ENCODE data around the gene OR10H4.
"Not testable (repeated sequence)": the region's sequence is repeated elsewhere in the genome, so short reads cannot be mapped to it uniquely, and the experiment has no call there.

OR10H4 gene

DNA sequence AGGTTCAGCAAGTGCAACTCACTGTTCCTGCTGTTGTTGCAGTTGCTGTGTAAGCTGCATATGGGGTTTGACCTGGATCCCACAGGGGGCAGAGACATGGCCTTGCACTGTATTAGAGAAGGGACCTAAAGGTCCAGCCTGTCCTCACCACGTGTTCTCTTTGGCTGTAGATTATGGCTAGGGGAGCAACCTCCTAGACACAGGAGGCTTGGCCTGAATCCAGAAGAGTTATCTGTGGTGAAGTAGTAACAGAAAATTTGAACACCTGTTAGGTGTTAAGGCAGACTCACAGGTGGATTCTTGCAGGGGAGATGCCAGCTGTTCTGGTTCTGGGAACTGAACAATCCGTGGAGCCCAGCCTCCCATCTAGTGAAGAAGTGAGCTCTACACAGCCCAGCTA lies 11.0 kb upstream of the OR10H4 start:
- no peak for DNase-seq (ENCODE audit: low read depth in 2 of 2)

DNA sequence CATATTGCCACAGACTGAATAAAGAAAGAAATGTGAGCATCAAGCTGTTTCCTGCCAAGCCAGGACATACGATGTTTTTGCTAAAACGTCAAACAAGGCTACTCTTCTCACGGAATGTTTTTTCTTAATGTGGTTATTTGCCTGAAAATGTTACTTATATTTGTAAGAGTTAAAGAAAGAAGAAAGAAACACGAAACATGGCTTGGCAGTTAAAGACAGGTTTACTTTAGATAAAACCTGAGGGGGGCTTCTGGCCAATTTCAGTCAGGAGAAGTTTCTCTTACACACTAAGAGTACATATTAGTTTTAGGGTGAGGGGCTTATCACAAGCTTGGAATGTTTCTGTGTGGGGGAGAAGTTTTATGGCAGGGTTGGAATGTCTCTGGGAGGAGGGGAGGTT lies 4.4 kb upstream of the OR10H4 start:
- DNase-seq (ENCODE audit: low read depth in 2 of 2), result no peak

DNA sequence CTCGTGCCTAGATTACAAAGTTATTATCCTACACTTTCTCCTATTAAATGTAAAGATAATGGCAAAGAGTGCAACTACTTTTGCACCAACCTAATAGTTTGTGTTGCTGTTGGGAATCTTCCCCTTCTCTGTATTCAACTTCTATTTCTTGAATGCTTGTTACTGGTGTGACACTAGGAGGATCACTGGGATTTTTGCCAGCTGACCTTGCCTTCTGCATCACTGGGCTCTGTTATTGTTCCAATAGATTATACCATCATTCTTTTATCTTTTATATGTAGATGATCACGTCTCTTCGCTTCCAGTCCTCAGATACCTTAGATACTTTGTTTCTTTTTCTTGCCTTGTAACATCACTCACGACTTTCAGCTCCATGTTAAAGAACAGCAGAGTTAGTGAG lies 3.5 kb upstream of the OR10H4 start:
- DNase-seq (ENCODE audit: low read depth in 2 of 2), result no peak

DNA sequence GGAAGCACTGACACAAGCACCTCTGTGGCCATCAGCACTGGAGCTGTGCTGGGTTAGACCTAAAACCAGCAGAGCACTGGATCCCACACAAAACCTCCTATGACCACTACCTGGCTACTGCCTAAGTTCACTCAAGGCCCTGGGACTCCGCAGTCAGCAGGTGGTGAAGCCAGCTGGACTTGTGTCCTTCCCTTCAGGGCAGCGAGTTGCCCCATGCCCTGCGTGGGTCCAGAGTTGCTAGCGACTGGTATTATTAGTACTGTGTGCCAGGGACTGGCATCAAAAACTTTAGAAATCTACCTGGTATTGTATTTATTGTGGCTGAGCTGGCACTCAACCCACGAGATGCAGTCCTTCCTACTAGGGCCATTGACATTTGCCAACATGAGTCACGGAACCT lies 6.0 kb downstream of the OR10H4 start:
- no peak for DNase-seq (ENCODE audit: low read depth in 2 of 2)

DNA sequence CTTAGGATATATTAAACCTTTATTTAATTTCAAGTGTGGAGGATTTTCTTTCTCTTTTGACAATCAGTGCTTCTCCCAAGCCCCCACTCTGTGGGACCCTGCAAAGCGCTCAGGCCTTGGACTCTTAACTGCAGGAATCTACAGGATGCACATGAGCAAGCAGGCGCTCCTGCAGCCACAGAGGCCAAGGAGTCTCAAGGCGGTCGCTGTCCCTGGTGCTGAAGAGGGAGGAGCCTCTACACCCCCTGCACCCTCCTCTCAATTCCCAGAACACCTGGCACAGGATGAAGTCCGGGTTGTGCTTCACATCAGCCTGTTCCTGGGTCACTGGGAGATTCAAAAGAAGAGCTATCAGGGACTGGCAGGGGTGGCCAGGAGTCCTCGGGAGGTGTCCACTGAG lies 13.5 kb downstream of the OR10H4 start:
- no peak for DNase-seq (ENCODE audit: low read depth in 2 of 2)

DNA sequence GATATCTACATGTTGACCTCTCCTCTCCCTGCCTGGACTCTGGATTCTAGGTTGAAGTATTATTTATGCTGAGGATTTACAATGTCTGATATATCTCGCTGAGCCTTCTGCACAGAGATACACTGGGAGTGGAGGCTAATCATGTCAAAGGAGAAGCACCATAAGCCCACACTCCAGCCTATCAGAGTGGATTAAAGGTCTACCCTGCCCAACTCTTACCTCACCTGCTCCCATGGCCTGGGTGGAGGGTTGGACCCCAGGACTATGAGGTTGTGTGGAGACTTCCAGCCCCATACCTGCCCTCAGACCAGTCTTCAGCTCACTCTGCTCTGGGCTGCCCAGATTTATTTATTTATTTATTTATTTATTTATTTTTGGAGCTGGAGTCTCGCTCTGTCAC lies 15.4 kb downstream of the OR10H4 start:
- DNase-seq (ENCODE audit: low read depth in 2 of 2), result no peak

DNA sequence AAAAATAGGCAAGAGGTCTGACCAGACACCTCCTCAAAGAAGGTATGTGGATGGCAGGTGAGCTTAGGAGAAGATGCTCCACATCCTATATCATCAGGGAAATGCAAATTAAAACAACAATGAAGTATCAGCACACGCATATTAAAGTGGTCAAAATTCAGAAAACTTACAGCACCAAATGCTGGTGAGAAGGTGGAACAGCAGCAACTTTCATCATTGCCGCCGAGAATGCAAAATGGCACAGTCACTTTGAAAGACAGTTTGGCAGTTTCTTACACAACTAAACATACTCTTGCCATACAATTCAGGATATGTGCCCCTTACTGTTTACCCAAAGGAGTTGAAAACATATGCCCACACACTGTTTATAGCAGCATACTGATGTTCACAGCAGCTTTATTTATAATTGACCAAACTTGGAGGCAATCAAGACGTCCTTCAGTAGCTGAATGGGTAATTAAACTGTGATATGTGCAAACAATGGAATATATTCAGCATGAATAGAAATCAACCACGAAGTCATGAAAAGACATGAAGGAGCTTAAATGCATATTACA lies 22.5 kb downstream of the OR10H4 start:
- DNase-seq (ENCODE audit: low read depth in 2 of 2), result no peak

DNA sequence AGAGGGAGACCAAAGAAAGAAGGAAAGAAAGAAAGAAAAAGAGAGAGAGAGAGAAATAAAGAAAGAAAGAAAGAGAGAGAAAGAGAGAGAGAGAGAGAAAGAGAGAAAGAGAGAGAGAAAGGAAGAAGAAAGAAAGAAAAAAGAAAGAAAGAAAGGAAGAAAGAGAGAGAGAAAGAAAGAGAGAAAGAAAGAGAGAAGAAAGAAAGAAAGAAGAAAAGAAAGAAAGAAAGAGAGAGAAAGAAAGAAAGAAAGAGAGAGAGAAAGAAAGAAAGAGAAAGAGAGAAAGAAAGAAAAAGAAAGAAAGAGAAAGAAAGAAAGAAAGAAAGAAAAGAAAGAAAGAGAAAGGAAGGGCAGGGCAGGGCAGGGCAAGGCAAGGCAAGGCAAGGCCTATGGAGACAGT lies 23.2 kb downstream of the OR10H4 start:
- DNase-seq (ENCODE audit: low read depth in 2 of 2), result not testable (repeated sequence)

DNA sequence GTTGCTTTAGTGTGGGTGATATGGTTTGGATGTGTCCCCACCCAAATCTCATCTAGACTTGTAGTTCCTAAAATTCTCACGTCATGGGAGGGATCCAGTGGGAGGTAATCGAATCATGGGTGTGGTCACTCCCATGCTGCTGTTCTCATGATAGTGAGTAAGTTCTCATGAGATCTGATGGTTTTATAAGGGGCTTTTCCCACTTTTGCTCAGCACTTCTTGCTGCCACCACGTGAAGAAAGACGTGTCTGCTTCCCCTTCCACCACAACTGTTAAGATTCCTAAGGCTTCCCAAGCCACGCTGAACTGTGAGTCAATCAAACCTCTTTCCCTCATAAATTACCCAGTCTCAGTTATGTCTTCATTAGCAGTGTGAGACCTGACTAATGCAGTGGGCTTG lies 26.0 kb downstream of the OR10H4 start:
- DNase-seq (ENCODE audit: low read depth in 2 of 2), result no peak

DNA sequence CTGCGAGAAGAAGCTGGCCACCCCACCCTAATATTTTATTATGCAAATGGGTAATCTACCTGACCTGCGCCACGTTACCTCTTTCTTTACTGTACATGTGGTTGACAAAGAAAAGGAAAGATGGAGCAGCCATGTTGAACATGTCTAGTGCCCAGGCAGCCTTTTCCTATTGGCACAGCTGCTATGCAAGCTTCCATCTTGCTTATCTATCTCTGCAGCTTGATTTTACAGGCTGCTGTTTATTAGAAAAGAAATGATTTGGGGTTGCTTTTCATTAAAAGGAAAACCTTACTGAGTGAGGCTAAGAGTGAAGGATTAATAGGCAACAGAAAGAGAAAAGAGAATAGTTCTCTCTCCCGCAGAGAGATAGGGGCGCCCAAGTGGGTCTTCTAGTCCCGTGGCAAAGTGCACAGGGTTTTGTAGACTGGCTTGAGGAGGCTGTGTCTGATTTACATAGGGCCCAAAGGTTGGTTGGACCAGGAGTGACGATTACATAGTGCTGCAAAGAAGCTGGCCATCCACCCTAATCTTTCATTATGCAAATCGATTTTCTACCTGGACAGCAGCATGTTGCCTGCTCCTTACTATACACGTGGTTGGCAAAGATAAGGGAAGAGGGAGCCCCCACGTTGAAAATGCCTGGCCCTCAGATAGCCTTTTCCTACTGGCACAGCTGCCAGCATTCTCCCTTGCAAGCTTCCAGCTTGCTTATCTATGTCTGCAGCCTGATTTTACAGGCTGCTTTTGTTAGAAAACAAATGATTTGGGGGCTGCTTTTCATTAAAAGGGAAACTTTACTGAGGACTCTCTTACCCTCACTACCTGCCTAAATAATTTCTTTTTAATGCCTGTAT lies 28.3 kb downstream of the OR10H4 start:
- DNase-seq (ENCODE audit: low read depth in 2 of 2), result no peak

DNA sequence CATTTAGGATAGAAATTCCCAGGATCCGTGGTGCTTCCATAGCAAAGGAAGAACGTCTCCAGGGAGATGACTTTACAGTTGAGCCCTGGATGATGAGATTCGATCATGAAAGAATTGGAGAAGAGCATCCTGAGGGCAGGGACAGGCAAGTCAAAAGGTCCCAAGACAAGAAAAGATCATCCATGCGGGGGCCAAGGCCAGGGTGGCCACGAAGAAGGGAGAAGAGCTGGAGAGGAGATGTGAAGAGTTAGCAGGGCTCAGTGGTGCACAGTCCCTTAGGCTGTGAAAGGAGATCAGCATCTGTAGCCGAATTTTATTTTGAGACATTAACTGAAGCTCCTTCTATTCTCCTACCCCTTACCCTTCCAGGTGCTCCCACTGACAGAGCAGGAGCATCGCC lies 28.9 kb downstream of the OR10H4 start:
- no peak for DNase-seq (ENCODE audit: low read depth in 2 of 2)

DNA sequence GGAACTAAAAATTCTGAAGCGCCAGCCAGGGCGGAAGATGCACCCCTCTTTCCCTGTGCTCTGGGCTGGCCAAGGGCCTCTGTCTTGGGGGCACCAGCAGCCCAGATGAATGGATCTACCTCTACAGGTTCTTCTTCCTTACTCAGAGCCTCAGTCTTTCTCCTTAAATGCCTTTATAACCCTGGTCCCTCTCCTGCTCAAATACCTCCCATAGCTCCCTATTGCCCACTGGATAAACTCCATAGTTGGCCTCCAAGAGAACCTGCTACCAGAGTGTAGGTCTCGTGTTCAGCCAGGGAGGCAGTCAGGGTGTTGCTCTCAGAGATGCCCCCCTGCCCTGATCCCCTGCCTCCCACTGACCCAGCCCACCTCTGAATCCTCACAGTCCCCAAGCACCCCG lies 30.5 kb downstream of the OR10H4 start:
- DNase-seq (ENCODE audit: low read depth in 2 of 2), result no peak

DNA sequence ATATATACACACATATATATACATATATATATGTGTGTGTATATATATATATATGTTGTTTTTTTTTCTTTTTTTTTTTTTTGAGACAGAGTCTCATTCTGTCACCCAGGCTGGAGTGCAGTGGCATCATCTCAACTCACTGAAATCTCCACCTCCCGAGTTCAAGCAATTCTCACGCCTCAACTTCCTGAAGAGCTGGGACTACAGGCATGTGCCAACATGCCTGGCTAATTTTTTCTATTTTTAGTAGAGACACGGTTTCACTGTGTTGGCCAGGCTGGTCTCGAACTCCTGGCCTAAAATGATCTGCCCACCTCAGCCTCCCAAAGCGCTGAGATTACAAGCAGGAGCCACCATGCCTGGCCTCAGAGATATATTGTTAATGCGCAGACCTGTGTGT lies 37.0 kb downstream of the OR10H4 start:
- DNase-seq (ENCODE audit: low read depth in 2 of 2), result not testable (repeated sequence)

DNA sequence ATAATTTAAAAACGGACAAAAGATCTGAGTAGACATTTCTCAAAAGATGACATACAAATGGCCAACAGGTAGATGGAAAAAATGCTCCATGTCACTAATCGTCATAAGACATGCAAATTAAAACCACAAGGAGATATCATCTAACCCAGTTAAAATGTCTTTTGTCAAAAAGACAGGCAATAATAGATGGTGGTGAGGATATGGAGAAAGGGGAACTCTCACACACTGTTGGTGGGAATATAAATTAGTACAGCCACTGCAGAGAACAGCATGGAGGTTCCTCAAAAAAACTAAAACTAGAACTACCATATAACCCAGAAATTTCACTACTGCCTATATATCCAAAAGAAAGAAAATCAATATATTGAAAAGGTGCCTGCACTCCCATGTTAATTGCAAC lies 37.9 kb downstream of the OR10H4 start:
- no peak for DNase-seq (ENCODE audit: low read depth in 2 of 2)

DNA sequence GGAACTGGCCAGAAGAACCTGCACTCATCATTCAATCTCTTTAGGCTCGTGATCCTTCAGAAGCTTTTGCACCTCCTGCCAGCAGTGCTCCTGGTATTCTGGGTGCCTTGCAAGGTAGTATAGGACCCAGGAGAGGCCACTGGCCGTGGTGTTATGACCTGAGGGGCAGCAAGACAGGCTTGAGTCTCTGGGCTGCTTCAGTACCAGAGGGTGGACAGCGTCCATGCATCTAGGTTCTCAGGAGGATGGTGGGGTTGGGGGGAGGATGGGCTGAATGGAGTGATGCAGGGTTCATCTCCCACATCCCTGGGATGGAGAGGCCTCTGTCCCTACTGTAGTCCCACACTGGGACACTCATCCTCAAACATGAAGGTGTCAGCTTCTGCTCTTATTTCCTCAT lies 41.1 kb downstream of the OR10H4 start:
- DNase-seq (ENCODE audit: low read depth in 2 of 2), result no peak

DNA sequence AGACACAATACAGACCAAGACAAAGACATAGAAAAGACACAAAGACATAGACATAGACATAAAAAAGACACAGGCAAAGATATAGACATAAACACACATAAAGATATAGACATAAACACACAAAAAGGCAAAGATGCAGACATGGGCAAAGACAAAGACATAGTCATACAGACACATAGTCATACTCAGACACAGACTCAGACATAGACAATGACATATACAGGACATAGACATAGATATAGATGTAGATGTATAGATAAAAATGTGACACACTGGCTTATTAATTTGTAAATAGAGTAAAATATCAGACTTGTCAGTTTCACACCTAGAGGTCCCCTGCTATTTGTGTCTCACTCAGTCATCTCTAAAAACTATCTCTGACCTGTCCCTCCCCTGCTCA lies 42.8 kb downstream of the OR10H4 start:
- DNase-seq (ENCODE audit: low read depth in 2 of 2), result no peak

DNA sequence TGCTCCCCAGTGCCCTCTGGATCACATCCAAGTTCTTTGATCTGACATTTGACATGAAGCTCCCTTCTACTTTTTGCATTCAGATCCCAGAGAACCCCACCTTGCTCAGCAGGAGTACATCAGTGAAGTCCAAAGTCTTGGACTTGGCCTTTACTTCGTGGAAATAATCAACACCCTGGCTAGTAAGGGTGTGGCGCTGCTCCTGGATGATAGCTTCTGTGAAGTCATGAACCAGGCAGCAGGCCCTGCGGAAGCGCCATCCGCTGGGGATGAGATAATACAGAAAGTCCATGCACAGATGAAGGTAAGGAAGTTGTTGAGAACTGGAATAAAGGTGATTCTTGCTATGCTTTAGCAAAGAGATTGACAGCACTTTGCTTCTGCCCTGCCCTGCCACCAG lies 43.2 kb downstream of the OR10H4 start:
- DNase-seq (ENCODE audit: low read depth in 2 of 2), result no peak

DNA sequence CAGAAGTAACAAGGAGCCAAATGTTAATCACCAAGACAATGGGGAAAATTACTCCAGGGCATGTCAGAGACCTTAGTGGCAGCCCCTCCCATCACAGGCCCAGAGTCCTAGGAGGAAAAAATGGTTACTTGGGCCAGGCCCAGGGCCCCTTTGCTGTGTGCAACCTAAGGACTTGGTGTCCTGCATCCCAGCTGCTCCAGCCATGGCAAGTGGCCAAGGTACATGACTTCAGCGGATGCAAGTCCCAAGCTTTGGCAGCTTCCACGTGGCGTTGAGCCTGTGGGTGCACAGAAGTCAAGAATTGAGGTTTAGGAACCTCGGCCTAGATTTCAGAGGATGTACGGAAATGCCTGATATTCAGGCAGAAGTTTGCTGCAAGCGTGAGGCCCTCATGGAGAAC lies 46.7 kb downstream of the OR10H4 start:
- DNase-seq (ENCODE audit: low read depth in 2 of 2), result no peak

DNA sequence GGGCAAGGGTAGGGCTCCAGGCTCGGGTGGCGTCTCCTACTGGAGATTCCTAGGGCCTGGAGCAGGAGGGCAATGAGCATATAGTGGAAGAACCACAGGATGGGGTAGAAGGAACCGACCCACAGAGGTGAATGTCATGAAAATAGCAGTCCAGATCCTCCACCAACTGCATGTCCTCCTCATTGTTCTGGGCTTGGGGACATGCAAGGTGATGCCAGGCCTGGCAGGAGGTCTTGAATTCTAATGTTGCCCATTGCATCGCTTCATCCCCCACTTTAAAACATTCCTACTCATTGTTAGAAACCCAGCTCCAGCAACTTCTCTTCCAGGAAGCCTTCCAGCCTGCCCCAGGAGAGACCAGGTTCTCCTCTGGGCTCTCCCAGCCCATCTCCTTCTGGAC lies 49.4 kb downstream of the OR10H4 start:
- DNase-seq (ENCODE audit: low read depth in 2 of 2), result no peak
